Measurements from ENCODE around the gene KCNQ2.
A peak's percentile ranks its signal among the peaks of the same experiment; 100 is the strongest.

Gene KCNQ2

GRCh38 chr20:63452821-63453523 is 19.5 kb downstream of the KCNQ2 start:
- H3K4me1 Mint-ChIP-seq = peaks cover 3% of the 10 kb centered on the region
- H3K9me3 Mint-ChIP-seq = no peaks in the 10 kb centered on the region
- DNase-seq (ENCODE audit: low spot score in 2 of 2) (no peak), ATAC-seq (ENCODE audit: low read depth) (peak; percentile 41)
- no peak overlapping the region for H3K4me3 Mint-ChIP-seq
- H3K27ac Mint-ChIP-seq = no peak overlapping the region
- no peaks in the 10 kb centered on the region for H3K36me3 Mint-ChIP-seq
- H3K27me3 Mint-ChIP-seq = peaks cover 22% of the 10 kb centered on the region

DNA sequence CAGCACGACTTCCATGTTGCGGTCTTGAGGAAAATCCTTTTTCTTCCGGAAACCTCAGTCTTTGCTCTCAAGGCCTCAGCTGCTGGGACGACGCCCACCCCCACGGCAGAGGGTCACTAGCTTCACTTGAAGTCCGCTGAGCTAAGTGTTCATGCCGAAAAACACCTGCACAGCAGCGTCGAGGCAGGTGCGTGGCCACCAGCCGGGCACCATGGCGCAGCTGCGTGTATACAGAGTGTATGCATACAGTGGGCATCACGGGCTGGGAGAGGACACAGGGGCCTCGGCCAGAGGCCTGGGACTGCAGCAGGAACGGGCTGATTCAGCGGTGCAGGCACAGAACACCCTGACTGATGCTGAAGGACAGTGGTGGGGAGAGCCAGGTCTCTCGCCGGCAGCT is 20.1 kb downstream of the KCNQ2 start:
- Mint-ChIP-seq H3K9me3 (no peaks in the 10 kb centered on the region), H3K27me3 (peaks cover 23% of the 10 kb centered on the region), H3K27ac (no peak overlapping the region), H3K4me3 (no peak overlapping the region), H3K36me3 (no peaks in the 10 kb centered on the region), H3K4me1 (no peaks in the 10 kb centered on the region)
- DNase-seq (ENCODE audit: low spot score in 2 of 2) (no peak), ATAC-seq (ENCODE audit: low read depth) (no peak)

DNA sequence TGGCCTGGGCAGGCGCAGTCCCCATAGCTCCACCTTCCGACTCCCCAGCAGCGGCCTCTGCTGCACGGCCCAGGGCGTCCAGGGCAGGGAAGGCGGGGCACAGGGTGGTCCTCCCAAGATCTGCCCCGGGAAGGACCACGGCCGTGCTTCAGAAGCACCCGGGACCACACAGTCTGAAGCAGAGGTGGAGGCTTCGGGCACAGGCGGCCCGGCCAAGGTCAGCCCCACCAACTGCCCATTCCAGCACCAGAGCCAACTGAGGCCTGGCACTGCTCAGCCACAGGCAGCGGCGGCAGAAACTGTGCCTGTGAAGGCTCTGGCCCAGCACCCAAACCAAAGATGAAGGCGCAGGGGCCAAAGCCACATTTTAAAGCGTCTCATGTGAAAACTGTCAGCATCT is 20.6 kb downstream of the KCNQ2 start:
- Mint-ChIP-seq H3K4me3 (no peak overlapping the region), H3K27me3 (peaks cover 27% of the 10 kb centered on the region), H3K36me3 (no peaks in the 10 kb centered on the region)

DNA sequence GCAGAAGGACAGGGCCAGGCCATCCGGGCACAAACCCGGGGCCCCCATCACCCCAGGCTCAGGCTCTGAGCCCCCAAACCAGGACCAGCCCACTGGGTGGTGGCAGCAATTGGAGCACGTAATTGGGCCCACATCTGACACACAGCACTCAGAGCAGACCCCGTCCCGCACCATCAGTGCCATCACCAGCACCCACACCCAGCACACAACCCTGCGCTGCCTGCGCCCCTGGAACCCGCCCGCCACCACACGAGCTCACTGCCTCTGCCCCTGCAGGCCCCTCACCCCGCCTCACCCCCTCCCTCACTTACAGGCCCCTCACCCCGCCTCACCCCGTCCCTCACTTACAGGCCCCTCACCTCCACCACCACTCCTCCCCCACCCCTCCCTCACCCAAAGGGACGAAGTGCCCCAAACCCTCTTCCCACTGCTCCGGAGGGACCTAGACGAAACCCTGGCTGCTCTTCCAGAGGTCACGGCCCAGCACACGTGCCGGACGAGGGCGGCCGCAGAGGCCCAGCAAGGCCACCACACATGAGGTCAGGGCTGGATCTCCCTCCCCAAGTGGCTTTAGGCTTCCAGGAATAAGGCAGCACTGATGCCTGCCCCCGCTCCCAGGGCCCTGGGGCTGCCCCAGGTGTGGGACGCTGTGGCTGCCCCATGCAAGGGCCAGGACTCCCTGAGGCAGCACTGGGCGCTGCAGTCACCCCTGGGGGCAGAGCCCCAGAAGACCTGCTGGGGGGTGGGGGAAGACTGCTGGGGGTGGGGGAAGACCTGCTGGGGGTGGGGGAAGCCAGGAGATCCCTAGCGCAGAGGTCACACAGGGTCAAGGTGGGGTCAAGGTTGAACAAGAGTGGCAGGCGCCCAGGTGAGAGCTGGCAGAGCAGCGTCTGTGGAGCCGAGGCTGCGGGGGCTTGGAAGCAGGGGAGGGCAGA is 22.4 kb downstream of the KCNQ2 start:
- H3K4me1 Mint-ChIP-seq = no peaks in the 10 kb centered on the region
- ATAC-seq (ENCODE audit: low read depth) = no peak
- DNase-seq (ENCODE audit: low spot score in 2 of 2) = no peak
- H3K27ac Mint-ChIP-seq = no peak overlapping the region
- H3K36me3 Mint-ChIP-seq = no peaks in the 10 kb centered on the region
- H3K9me3 Mint-ChIP-seq = no peaks in the 10 kb centered on the region
- peaks cover 24% of the 10 kb centered on the region for H3K27me3 Mint-ChIP-seq
- no peak overlapping the region for H3K4me3 Mint-ChIP-seq

More for the DNA sequence above, 20.6 kb downstream of the KCNQ2 start:
- DNase-seq (ENCODE audit: low spot score in 2 of 2) (no peak), ATAC-seq (ENCODE audit: low read depth) (no peak)
- Mint-ChIP-seq H3K9me3 (no peaks in the 10 kb centered on the region), H3K27ac (no peak overlapping the region), H3K4me1 (no peaks in the 10 kb centered on the region)

DNA sequence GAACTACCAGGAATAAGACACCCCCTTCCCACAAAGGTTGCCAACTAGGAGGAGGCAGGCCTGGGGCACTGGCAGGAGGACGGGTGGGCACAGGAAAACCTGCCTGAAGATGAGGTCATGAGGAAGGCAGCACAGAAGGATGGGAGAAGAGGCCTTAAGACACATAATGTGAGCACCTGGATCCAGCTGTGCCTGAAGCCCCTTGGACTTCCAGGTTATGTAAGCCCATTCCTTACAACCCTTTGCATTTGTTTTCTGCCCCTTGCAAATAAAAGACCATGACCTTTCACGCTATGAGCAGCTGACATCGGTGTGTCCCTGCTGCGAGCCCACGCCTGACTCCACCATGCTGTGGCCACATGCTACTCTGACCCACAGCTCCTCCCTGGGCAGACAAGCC is 23.4 kb downstream of the KCNQ2 start:
- DNase-seq (ENCODE audit: low spot score in 2 of 2) (no peak), ATAC-seq (ENCODE audit: low read depth) (no peak)
- H3K4me1 Mint-ChIP-seq = no peaks in the 10 kb centered on the region
- no peak overlapping the region for H3K4me3 Mint-ChIP-seq
- H3K27me3 Mint-ChIP-seq = peaks cover 19% of the 10 kb centered on the region
- H3K9me3 Mint-ChIP-seq = no peaks in the 10 kb centered on the region
- no peak overlapping the region for H3K27ac Mint-ChIP-seq
- H3K36me3 Mint-ChIP-seq = no peaks in the 10 kb centered on the region

GRCh38 chr20:63448031-63448430 is 24.4 kb downstream of the KCNQ2 start:
- Mint-ChIP-seq H3K4me3 (no peak overlapping the region), H3K9me3 (peaks cover 3% of the 10 kb centered on the region), H3K36me3 (no peaks in the 10 kb centered on the region), H3K4me1 (peaks cover 5% of the 10 kb centered on the region), H3K27me3 (peaks cover 18% of the 10 kb centered on the region), H3K27ac (no peak overlapping the region)
- no peak for DNase-seq (ENCODE audit: low spot score in 2 of 2)
- ATAC-seq (ENCODE audit: low read depth) = no peak

GRCh38 chr20:63447320-63447719 is 25.1 kb downstream of the KCNQ2 start:
- Mint-ChIP-seq H3K27me3 (peaks cover 20% of the 10 kb centered on the region), H3K4me3 (no peak overlapping the region), H3K4me1 (peaks cover 9% of the 10 kb centered on the region), H3K36me3 (no peaks in the 10 kb centered on the region), H3K27ac (no peak overlapping the region), H3K9me3 (peaks cover 7% of the 10 kb centered on the region)
- ATAC-seq (ENCODE audit: low read depth) = no peak
- DNase-seq (ENCODE audit: low spot score in 2 of 2) = no peak

DNA sequence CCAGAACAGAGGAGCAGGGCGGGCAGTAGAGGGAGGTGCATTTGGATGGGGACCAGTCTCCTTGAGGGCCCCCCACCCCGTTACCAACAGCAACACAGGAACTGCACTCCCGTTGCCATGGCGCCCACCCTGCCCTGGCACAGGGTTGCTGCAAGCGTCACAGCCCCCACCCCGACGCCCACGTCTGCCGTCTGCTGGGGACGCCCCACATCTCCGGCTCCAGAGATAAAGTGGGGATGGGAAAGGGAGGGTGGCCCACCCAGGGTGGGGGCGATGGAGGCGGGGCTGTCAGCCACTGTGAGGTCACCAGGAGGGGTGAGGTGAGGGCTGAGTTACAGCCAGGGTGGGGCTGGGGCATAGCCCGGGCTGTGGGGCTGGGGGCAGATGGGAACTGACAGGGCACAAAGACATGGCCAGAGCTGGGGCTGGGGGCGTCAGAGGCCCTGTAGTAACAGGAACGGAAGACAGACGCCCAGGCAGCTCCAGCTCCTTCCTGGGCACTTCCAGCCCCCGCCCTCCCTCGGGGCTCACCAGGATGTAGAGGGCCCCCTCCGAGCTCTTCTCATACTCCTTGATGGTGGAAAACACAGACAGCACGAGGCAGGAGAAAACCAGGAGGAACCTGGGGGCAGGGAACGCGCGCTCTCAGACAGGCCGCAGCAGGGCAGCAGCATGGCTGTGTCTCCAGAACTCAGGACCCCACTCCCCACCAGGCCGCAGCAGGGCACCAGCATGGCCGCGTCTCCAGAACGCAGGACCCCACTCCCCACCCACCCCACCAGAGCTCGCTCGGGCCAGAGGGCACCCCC is 26.0 kb downstream of the KCNQ2 start:
- H3K27me3 Mint-ChIP-seq = peaks cover 18% of the 10 kb centered on the region
- no peaks in the 10 kb centered on the region for H3K36me3 Mint-ChIP-seq
- ATAC-seq (ENCODE audit: low read depth) (no peak), DNase-seq (ENCODE audit: low spot score in 2 of 2) (no peak)
- H3K9me3 Mint-ChIP-seq = peaks cover 7% of the 10 kb centered on the region
- H3K4me1 Mint-ChIP-seq = peaks cover 9% of the 10 kb centered on the region
- H3K4me3 Mint-ChIP-seq = no peak overlapping the region
- no peak overlapping the region for H3K27ac Mint-ChIP-seq

- Mint-ChIP-seq H3K4me3 (no peak overlapping the region), H3K9me3 (peaks cover 7% of the 10 kb centered on the region), H3K27me3 (peaks cover 20% of the 10 kb centered on the region), H3K4me1 (peaks cover 9% of the 10 kb centered on the region), H3K36me3 (no peaks in the 10 kb centered on the region), H3K27ac (no peak overlapping the region)
- ATAC-seq (ENCODE audit: low read depth) (no peak), DNase-seq (ENCODE audit: low spot score in 2 of 2) (no peak)
Observed at GRCh38 chr20:63445075-63445734, 27.2 kb downstream of the KCNQ2 start.

- no peak for DNase-seq (ENCODE audit: low spot score in 2 of 2)
- peaks cover 9% of the 10 kb centered on the region for H3K4me1 Mint-ChIP-seq
- ATAC-seq (ENCODE audit: low read depth) = no peak
- H3K4me3 Mint-ChIP-seq = no peak overlapping the region
- H3K27me3 Mint-ChIP-seq = peaks cover 22% of the 10 kb centered on the region
- peaks cover 7% of the 10 kb centered on the region for H3K9me3 Mint-ChIP-seq
- H3K27ac Mint-ChIP-seq = no peak overlapping the region
- no peaks in the 10 kb centered on the region for H3K36me3 Mint-ChIP-seq
Observed at GRCh38 chr20:63444548-63444947, 27.9 kb downstream of the KCNQ2 start.

DNA sequence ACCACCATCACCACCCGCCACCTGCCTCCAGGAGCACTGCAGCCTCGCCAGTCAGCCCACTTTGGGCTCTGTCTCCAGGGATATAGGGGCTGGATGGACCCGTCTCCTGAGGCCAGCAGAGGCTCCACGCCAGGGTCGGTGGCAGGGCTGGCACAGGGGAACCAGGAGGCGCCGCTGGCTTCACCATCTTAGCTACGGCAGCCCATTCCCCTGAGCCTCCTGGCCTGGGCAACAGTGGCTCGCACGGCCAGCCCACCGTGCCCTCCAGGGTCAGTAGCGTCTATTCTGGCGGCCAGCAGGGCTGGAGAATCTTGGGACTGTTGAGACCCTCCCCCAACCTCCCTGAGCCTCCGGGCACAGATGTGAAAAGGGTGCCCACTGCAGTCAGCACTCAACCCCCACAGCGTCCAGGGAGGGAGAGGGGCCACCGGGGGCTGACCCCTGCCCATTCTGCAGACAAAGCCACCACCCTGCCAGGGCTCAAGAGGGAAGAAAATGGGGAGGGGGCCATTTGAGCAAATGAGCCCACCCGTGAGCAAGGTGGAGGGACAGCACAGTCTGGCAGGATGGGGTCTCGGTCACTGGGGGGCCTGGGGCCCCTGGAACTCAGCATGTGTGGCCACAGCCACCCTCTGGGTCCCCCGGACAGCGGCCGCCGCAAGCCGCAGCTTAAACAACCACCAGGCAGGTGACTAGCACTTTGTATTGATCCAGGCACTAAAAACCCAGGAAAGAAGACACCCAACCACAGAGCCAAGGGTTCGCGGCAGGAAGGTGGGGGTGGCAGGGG is 28.7 kb downstream of the KCNQ2 start:
- Mint-ChIP-seq H3K27ac (no peak overlapping the region), H3K4me1 (peaks cover 9% of the 10 kb centered on the region), H3K27me3 (peaks cover 20% of the 10 kb centered on the region), H3K4me3 (no peak overlapping the region), H3K9me3 (peaks cover 7% of the 10 kb centered on the region), H3K36me3 (no peaks in the 10 kb centered on the region)
- no peak for DNase-seq (ENCODE audit: low spot score in 2 of 2)
- ATAC-seq (ENCODE audit: low read depth) = no peak

GRCh38 chr20:63442100-63442493 is 30.4 kb downstream of the KCNQ2 start:
- Mint-ChIP-seq H3K4me3 (no peak overlapping the region), H3K4me1 (peaks cover 9% of the 10 kb centered on the region), H3K9me3 (peaks cover 7% of the 10 kb centered on the region), H3K27me3 (peaks cover 17% of the 10 kb centered on the region), H3K36me3 (no peaks in the 10 kb centered on the region), H3K27ac (no peak overlapping the region)
- ATAC-seq (ENCODE audit: low read depth) (peak; percentile 65), DNase-seq (ENCODE audit: low spot score in 2 of 2) (peak; percentile 33 to 47)
